DOHH2 (cell line): Measurements from ENCODE around the gene SIMC1.

Experiments used
- H3F3A ChIP-seq: fragments of 200-600 bp; sonication (generic), shearing (Covaris generic); 2 replicates; pipeline ENCODE4 v1.6.0; 2016; ENCODE audit warnings: antibody characterized with exemption, mild to moderate bottlenecking; ENCODE audit not compliant: control insufficient read depth, insufficient read depth
- H3K27ac ChIP-seq: fragments of 200-600 bp; sonication (generic); 2 replicates; pipeline ENCODE4 v1.5.1; 2014; ENCODE audit warnings: low read depth, mild to moderate bottlenecking, low read length, moderate library complexity
- H3K27me3 ChIP-seq: fragments of 200-600 bp; sonication (generic); 2 replicates; pipeline ENCODE4 v1.6.1; 2014; ENCODE audit warnings: mild to moderate bottlenecking, low read length, mixed read lengths; ENCODE audit not compliant: control insufficient read depth
- H3K36me3 ChIP-seq: fragments of 200-600 bp; sonication (generic); 2 replicates; pipeline ENCODE4 v1.6.1; 2014; ENCODE audit warnings: mild to moderate bottlenecking, low read length, moderate library complexity, mixed read lengths; ENCODE audit not compliant: control insufficient read depth
- H3K4me1 ChIP-seq: fragments of 200-600 bp; sonication (generic); 2 replicates; pipeline ENCODE4 v1.6.1; 2014; ENCODE audit warnings: mild to moderate bottlenecking, low read length, mixed read lengths; ENCODE audit not compliant: control insufficient read depth
- H3K4me2 ChIP-seq: fragments of 200-600 bp; sonication (generic); 2 replicates; pipeline ENCODE4 v1.6.0; 2014; ENCODE audit warnings: mild to moderate bottlenecking, low read length, moderate library complexity
- H3K4me3 ChIP-seq: fragments of 200-600 bp; sonication (generic); 2 replicates; pipeline ENCODE4 v1.5.1; 2014; ENCODE audit warnings: mild to moderate bottlenecking, low read length, mixed read lengths
- H3K79me2 ChIP-seq: fragments of 200-600 bp; sonication (generic); 2 replicates; pipeline ENCODE4 v1.6.1; 2014; ENCODE audit warnings: mild to moderate bottlenecking, low read length, mixed read lengths; ENCODE audit not compliant: control insufficient read depth
- H3K9me2 ChIP-seq: fragments of 200-600 bp; sonication (generic); replicated peaks from 2 replicates; pipeline ENCODE4 v1.6.1; 2014; ENCODE audit warnings: mild to moderate bottlenecking, low read length, mixed read lengths; ENCODE audit not compliant: control insufficient read depth
- H3K9me3 ChIP-seq: fragments of 200-600 bp; sonication (generic); 2 replicates; pipeline ENCODE4 v1.6.1; 2014; ENCODE audit warnings: antibody characterized with exemption, low read length, mixed read lengths; ENCODE audit not compliant: control insufficient read depth, insufficient read depth
- H4K20me1 ChIP-seq: fragments of 200-600 bp; sonication (generic); 2 replicates; pipeline ENCODE4 v1.6.0; 2014; ENCODE audit warnings: low read depth, mild to moderate bottlenecking, antibody characterized with exemption, low read length, moderate library complexity; ENCODE audit not compliant: control insufficient read depth, insufficient read depth
- EZH2phosphoT487 ChIP-seq: fragments of 200-600 bp; sonication (generic); IDR thresholded peaks from 2 replicates; pipeline ENCODE4 v1.6.1; 2017; ENCODE audit warnings: borderline replicate concordance, mild to moderate bottlenecking, antibody characterized with exemption, low read length, moderate library complexity, mixed read lengths
- TF ChIP-seq, protein P1 (sequence below): fragments of 200-600 bp; sonication (generic); IDR thresholded peaks from one replicate; pipeline ENCODE4 v1.5.1; 2014; ENCODE audit warnings: antibody characterized with exemption, mild to moderate bottlenecking, low read depth, low read length; ENCODE audit not compliant: poor library complexity, severe bottlenecking

The SIMC1 gene

DNA sequence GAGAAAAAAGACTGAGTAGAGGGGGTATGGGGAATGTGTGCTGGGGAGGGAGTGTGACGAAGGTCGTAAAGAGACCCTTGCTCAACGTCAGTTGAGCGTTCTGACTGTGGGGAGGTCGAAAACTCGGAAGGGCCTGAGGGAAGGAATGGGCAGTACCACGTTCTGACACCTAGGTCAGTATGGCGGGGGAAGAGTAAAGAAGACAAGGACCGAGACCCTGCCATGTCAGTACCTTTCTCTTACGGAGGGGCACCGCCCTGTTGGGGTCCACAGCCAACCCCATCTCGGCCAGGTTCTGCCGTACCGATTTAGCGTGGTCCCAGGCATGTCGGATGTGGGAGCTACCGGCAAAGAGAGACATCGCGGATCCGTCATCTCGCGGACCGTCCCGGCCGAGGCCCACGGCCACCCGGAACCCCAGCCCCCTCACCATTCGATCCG lies 149.8 kb downstream of the SIMC1 start:
- no peaks in the 10 kb centered on the region for H3K9me3 ChIP-seq
- H3K27me3 ChIP-seq = no peaks in the 10 kb centered on the region
- H3K27ac ChIP-seq = peak overlapping the region; percentile 86
- H3K4me2 ChIP-seq = peak overlapping the region; percentile 91
- peak overlapping the region; percentile 97 for H3K4me3 ChIP-seq
- peaks cover 79% of the 10 kb centered on the region for H3K36me3 ChIP-seq
- H4K20me1 ChIP-seq = peaks cover 18% of the 10 kb centered on the region; the same call in 1 of the 2 replicates
- no peak for TF ChIP-seq EZH2phosphoT487
- TF ChIP-seq, protein P1, sequence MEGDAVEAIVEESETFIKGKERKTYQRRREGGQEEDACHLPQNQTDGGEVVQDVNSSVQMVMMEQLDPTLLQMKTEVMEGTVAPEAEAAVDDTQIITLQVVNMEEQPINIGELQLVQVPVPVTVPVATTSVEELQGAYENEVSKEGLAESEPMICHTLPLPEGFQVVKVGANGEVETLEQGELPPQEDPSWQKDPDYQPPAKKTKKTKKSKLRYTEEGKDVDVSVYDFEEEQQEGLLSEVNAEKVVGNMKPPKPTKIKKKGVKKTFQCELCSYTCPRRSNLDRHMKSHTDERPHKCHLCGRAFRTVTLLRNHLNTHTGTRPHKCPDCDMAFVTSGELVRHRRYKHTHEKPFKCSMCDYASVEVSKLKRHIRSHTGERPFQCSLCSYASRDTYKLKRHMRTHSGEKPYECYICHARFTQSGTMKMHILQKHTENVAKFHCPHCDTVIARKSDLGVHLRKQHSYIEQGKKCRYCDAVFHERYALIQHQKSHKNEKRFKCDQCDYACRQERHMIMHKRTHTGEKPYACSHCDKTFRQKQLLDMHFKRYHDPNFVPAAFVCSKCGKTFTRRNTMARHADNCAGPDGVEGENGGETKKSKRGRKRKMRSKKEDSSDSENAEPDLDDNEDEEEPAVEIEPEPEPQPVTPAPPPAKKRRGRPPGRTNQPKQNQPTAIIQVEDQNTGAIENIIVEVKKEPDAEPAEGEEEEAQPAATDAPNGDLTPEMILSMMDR = no peak
- peaks cover 66% of the 10 kb centered on the region for H3K79me2 ChIP-seq
- H3K9me2 ChIP-seq = no peaks in the 10 kb centered on the region
- peaks cover 20% of the 10 kb centered on the region for H3K4me1 ChIP-seq
- peaks cover 4% of the 10 kb centered on the region; the same call in 1 of the 2 replicates for H3F3A ChIP-seq

DNA sequence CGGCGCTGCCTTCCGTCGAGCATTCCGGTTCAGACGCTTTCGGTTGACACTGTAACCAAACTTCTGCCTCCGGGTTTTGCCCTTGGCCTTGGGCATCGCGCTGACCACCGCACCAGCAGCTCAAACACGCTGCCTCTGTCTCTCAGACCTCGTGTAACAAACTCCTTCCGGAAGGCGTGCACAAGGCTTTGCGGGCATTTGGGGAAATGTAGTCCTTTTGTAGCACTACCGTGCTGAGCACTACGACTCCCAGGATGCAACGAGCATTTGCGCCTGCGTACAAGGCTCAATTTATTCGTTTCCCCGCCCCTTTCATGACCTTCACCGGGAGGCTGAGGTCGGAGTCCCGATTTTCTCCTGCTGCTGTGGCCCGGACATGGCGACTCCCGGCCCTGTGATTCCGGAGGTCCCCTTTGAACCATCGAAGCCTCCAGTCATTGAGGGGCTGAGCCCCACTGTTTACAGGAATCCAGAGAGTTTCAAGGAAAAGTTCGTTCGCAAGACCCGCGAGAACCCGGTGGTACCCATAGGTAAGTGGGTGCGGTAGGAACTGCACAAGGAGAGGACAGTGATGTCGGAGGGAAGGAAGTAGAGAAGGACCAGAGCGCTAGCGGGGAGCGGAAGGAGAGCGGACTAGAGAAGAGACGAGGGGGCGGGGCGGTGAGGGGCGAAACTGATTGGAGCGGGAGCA lies 150.4 kb downstream of the SIMC1 start, which contains the start of the genes HIGD2A and NOP16:
TSS of gene HIGD2A (plus strand) at position 308 of the 691 bp plus-strand sequence. CDS start at position 377, 69 bp downstream.
TSS of gene NOP16 (minus strand) at position 155 of the 691 bp plus-strand sequence. CDS start at position 96, 59 bp downstream.
- TF ChIP-seq, protein P1 = no peak
- no peak for TF ChIP-seq EZH2phosphoT487
- Histone ChIP-seq H3K4me1 (peaks cover 20% of the 10 kb centered on the region), H3F3A (peaks cover 2% of the 10 kb centered on the region; the same call in 1 of the 2 replicates), H3K4me3 (peak within 1 kb of the TSS; percentile 97), H3K9me3 (no peaks in the 10 kb centered on the region), H4K20me1 (peaks cover 18% of the 10 kb centered on the region; the same call in 1 of the 2 replicates), H3K9me2 (no peaks in the 10 kb centered on the region), H3K79me2 (peaks cover 66% of the 10 kb centered on the region), H3K36me3 (peaks cover 77% of the 10 kb centered on the region), H3K27me3 (no peaks in the 10 kb centered on the region), H3K4me2 (peak within 1 kb of the TSS; percentile 91), H3K27ac (peak within 1 kb of the TSS; percentile 86)

DNA sequence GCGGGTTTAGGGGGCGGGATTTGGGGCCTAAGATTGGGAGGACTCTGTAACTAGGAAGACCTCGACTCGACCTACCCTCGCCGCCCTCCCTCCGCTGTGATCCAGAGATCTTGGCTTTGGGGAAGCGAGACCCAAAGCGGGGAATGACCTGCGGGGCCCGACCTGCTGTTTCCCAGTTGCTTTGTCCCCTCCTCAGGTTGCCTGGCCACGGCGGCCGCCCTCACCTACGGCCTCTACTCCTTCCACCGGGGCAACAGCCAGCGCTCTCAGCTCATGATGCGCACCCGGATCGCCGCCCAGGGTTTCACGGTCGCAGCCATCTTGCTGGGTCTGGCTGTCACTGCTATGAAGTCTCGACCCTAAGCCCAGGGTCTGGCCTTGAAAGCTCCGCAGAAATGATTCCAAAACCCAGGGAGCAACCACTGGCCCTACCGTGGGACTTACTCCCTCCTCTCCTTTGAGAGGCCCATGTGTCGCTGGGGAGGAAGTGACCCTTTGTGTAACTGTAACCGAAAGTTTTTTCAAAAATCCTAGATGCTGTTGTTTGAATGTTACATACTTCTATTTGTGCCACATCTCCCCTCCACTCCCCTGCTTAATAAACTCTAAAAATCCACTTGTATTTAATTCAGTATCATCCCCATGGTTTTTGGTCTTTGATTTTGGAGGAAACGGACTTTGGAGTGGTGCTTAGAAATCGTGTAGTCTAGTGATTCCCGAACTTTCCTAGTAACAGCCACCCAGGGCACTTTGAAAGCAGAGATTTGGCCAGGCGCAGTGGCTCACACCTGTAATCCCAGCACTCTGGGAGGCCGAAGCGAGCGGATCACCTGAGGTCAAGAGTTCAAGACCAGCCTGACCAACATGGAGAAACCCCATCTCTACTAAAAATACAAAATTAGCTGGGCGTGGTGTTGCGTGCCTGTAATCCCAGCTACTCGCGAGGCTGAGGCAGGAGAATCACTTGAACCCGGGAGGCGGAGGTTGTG lies 151.2 kb downstream of the SIMC1 start:
- H3K4me3 ChIP-seq = peak overlapping the region; percentile 97
- peak overlapping the region; percentile 86 for H3K27ac ChIP-seq
- peaks cover 65% of the 10 kb centered on the region for H3K79me2 ChIP-seq
- H3K27me3 ChIP-seq = no peaks in the 10 kb centered on the region
- H3F3A ChIP-seq = peaks cover 2% of the 10 kb centered on the region; the same call in 1 of the 2 replicates
- H3K9me2 ChIP-seq = no peaks in the 10 kb centered on the region
- peaks cover 68% of the 10 kb centered on the region for H3K36me3 ChIP-seq
- H3K4me2 ChIP-seq = peak overlapping the region; percentile 61
- H4K20me1 ChIP-seq = peaks cover 15% of the 10 kb centered on the region; the same call in 1 of the 2 replicates
- H3K9me3 ChIP-seq = no peaks in the 10 kb centered on the region
- H3K4me1 ChIP-seq = peaks cover 20% of the 10 kb centered on the region
- no peak for TF ChIP-seq EZH2phosphoT487
- TF ChIP-seq, protein P1 = no peak
